Gastroesophageal sphincter (tissue), 4 donors: ENCODE measurements around the gene CDH24. TPM values are rescaled to one million over a fixed set of nuclear protein-coding genes. Genes with fewer than 3 reads are reported as not detected.
A peak's percentile ranks its signal among the peaks of the same experiment; 100 is the strongest.
"Not testable (repeated sequence)": the region's sequence is repeated elsewhere in the genome, so short reads cannot be mapped to it uniquely, and the experiment has no call there.

ENCODE experiments used
- ATAC-seq: fragments of 150-250 bp; one replicate; pipeline ENCODE4 v1.9.1; 2016; ENCODE audit warnings: mild to moderate bottlenecking, moderate library complexity
- H3K27ac ChIP-seq, 4 donors: fragments of 200-600 bp; sonication (generic) in 3 of 4; 1 replicate in 3 of 4; 2 replicates in 1 of 4; pipeline ENCODE4 v1.5.1; 2016 to 2019
- H3K27me3 ChIP-seq: fragments of 200-600 bp; sonication (generic); one replicate; pipeline ENCODE4 v1.5.1; 2019
- H3K36me3 ChIP-seq, 2 donors: fragments of 200-600 bp; sonication (generic); one replicate each; pipeline ENCODE4 v1.5.1; 2019; ENCODE audit warnings: control low read depth in 1 of 2
- H3K4me1 ChIP-seq, 3 donors: fragments of 200-600 bp; sonication (generic); 1 replicate in 2 of 3; 2 replicates in 1 of 3; pipeline ENCODE4 v1.5.1; 2016 to 2019; ENCODE audit warnings: control low read depth in 2 of 3
- H3K4me3 ChIP-seq, 2 donors: fragments of 200-600 bp; sonication (generic); one replicate each; pipeline ENCODE4 v1.5.1; 2019; ENCODE audit warnings: mild to moderate bottlenecking in 1 of 2, moderate library complexity in 1 of 2
- H3K9me3 ChIP-seq, 3 donors: fragments of 200-600 bp; sonication (generic); one replicate each; pipeline ENCODE4 v1.5.1; 2017 to 2019; ENCODE audit warnings: control low read depth in 2 of 3
- CTCF ChIP-seq, 4 experiments: fragments of 200-600 bp in 2 of 4; fragments of 450-650 bp in 2 of 4; sonication (generic) in 1 of 4; IDR thresholded peaks; one replicate each; pipeline ENCODE4 v1.5.1; 2017 to 2019; ENCODE audit warnings: antibody characterized with exemption in 4 of 4, mild to moderate bottlenecking in 2 of 4, moderate library complexity in 2 of 4
- EP300 ChIP-seq: sonication (generic); formaldehyde crosslinking; IDR thresholded peaks from one replicate; pipeline ENCODE4 v1.6.1; 2017; ENCODE audit warnings: antibody characterized with exemption, mild to moderate bottlenecking
- POLR2A ChIP-seq, 2 donors: fragments of 450-650 bp; IDR thresholded peaks; one replicate each; pipeline ENCODE4 v1.6.1; 2017; ENCODE audit warnings: antibody characterized with exemption in 2 of 2, mild to moderate bottlenecking in 2 of 2, moderate library complexity in 1 of 2
- POLR2AphosphoS5 ChIP-seq: sonication (generic); formaldehyde crosslinking; IDR thresholded peaks from one replicate; pipeline ENCODE4 v1.6.1; 2017; ENCODE audit warnings: antibody characterized with exemption
- WGBS, 2 donors: methylation state at CpG; one replicate each; pipeline ENCODE4 v1.1.5; 2018; ENCODE audit warnings: low coverage in 1 of 2; 5-methylcytosine and 5-hydroxymethylcytosine counted together
- total RNA-seq, 4 donors: library from RNA; depleted of rRNA; stranded (reverse); fragments of >200 nt; gene quantifications; one replicate each; pipeline ENCODE4 v1.1.0, GENCODE V29; 2016

Gene CDH24
- total RNA-seq, 4 donors from 2014 or later: 1.5 to 3.6 (median 2.6) TPM

DNA sequence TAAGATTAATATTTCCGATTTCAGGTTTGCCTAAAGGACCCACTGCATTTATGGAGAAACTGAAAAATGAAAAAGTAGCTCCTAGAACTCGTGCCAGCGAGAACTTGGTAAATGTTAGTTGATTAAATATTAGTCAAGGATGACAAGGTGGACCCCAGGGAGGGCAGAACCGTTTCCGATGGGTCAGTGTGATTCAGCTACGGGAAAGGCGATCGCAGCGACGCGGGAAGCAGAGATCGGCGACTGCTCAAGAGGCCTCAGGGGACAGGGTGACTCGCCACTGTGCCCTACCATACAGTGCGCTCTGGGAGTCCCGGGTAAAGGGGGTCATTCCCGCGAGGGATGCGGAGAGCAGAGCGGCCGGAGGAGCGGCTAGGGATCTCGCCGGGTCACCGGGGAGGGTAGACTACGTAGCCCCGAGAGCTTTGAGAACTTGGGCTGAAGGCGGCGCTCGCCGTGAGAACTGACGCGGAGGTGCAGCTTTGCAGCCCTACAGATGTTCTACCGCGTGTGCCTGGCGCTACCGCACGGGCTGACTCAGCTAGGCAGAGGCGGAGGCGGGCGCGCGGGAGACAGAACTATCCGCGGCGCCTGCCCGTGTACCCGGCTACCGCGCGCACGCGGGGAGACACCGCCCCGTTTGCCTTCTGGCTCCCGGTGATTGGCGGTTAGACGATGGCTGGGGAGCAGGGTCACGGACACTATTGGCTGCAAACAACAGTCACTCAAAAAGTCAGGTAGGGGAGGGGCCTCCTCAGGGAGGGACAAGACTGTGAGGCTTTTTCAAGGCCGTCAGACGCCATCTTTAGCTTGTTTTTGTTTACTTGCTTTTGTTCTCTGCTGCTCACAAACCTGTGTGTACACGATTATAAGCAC lies 50.5 kb downstream of the CDH24 start:
- H3K36me3 ChIP-seq: no peaks in the 10 kb centered on the region
- ATAC-seq: peak; percentile 99
- peak overlapping the region; percentile 68 to 95 (median 91) for H3K27ac ChIP-seq
- no peaks in the 10 kb centered on the region for H3K9me3 ChIP-seq
- H3K4me1 ChIP-seq: peaks cover 0 to 26% (median 6%) of the 10 kb centered on the region in 3 donors
- H3K4me3 ChIP-seq: peak overlapping the region; percentile 36 to 60
- H3K27me3 ChIP-seq: no peaks in the 10 kb centered on the region
- 0 to 3% methylated on average over 6 to 19 of the region's 62 CpGs for WGBS, 2 donors
- TF ChIP-seq POLR2A (IDR thresholded peaks at IDR 0.05) (peak; percentile 85 to 86), CTCF (IDR thresholded peaks at IDR 0.05) (peak in 3 of 4 experiments; percentile 29 to 38 (median 36)), POLR2AphosphoS5 (peak; percentile 88), EP300 (no peak)

- WGBS, 2 donors: 49 to 50% methylated on average over 4 to 5 of the region's 5 CpGs
- H3K27ac ChIP-seq: peak overlapping the region; percentile 68 to 95 (median 91)
- H3K36me3 ChIP-seq: no peaks in the 10 kb centered on the region
- H3K4me3 ChIP-seq: peak overlapping the region; percentile 36 to 60
- H3K27me3 ChIP-seq: no peaks in the 10 kb centered on the region
- H3K9me3 ChIP-seq: no peaks in the 10 kb centered on the region
- TF ChIP-seq CTCF (IDR thresholded peaks at IDR 0.05): no peak
- no peak for TF ChIP-seq EP300
- TF ChIP-seq POLR2A (IDR thresholded peaks at IDR 0.05): no peak
- TF ChIP-seq POLR2AphosphoS5: no peak
- no peak for ATAC-seq
- H3K4me1 ChIP-seq: peaks cover 0 to 26% (median 6%) of the 10 kb centered on the region in 3 donors
Measured at GRCh38 chr14:23006188-23006534, 51.2 kb downstream of the CDH24 start.

- TF ChIP-seq POLR2A (IDR thresholded peaks at IDR 0.05) (no peak), EP300 (no peak), CTCF (IDR thresholded peaks at IDR 0.05) (no peak), POLR2AphosphoS5 (no peak)
- 68 to 72% methylated on average over 3 of the region's 3 CpGs for WGBS, 2 donors
- H3K4me1 ChIP-seq: peaks cover 0 to 26% (median 6%) of the 10 kb centered on the region in 3 donors
- no peaks in the 10 kb centered on the region for H3K27me3 ChIP-seq
- H3K36me3 ChIP-seq: no peaks in the 10 kb centered on the region
- H3K27ac ChIP-seq: peak overlapping the region in 3 of 4 donors; percentile 89 to 95 (median 93)
- H3K9me3 ChIP-seq: no peaks in the 10 kb centered on the region
- no peak for ATAC-seq
- H3K4me3 ChIP-seq: peak overlapping the region in 1 of 2 donors; percentile 60
Measured at GRCh38 chr14:23005451-23006187, 51.7 kb downstream of the CDH24 start.

GRCh38 chr14:23004274-23004673 lies 53.0 kb downstream of the CDH24 start:
- ATAC-seq, H3K9me3 ChIP-seq, H3K4me3 ChIP-seq, H3K27me3 ChIP-seq, H3K27ac ChIP-seq, H3K36me3 ChIP-seq: not testable (repeated sequence)
- peaks cover 0 to 15% (median 6%) of the 10 kb centered on the region in 3 donors for H3K4me1 ChIP-seq
- WGBS, 2 donors: 80% methylated on average over 1 of the region's 4 CpGs; no CpG with 5 or more reads in 1 of the 2 donors

GRCh38 chr14:23002592-23002991 lies 54.7 kb downstream of the CDH24 start:
- TF ChIP-seq POLR2AphosphoS5: no peak
- TF ChIP-seq EP300: no peak
- no peak for TF ChIP-seq POLR2A (IDR thresholded peaks at IDR 0.05)
- TF ChIP-seq CTCF (IDR thresholded peaks at IDR 0.05): no peak
- H3K36me3 ChIP-seq: peaks cover 0 to 11% of the 10 kb centered on the region in 2 donors
- ATAC-seq: no peak
- H3K9me3 ChIP-seq: no peaks in the 10 kb centered on the region
- peaks cover 0 to 12% (median 6%) of the 10 kb centered on the region in 3 donors for H3K4me1 ChIP-seq
- H3K27ac ChIP-seq: no peak overlapping the region
- no peak overlapping the region for H3K4me3 ChIP-seq
- no peaks in the 10 kb centered on the region for H3K27me3 ChIP-seq
- 79 to 100% methylated on average over 1 to 2 of the region's 3 CpGs for WGBS, 2 donors
